ENCODE results near the gene CALHM3. TPM values are rescaled to one million over a fixed set of nuclear protein-coding genes. Genes with fewer than 3 reads are reported as not detected.

The CALHM3 gene, protein sequence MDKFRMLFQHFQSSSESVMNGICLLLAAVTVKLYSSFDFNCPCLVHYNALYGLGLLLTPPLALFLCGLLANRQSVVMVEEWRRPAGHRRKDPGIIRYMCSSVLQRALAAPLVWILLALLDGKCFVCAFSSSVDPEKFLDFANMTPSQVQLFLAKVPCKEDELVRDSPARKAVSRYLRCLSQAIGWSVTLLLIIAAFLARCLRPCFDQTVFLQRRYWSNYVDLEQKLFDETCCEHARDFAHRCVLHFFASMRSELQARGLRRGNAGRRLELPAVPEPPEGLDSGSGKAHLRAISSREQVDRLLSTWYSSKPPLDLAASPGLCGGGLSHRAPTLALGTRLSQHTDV
- total RNA-seq (2022; extraction: Qiagen RNA extraction), result 0.22 to 0.50 TPM (median 0.41 TPM) in 5 replicates

DNA sequence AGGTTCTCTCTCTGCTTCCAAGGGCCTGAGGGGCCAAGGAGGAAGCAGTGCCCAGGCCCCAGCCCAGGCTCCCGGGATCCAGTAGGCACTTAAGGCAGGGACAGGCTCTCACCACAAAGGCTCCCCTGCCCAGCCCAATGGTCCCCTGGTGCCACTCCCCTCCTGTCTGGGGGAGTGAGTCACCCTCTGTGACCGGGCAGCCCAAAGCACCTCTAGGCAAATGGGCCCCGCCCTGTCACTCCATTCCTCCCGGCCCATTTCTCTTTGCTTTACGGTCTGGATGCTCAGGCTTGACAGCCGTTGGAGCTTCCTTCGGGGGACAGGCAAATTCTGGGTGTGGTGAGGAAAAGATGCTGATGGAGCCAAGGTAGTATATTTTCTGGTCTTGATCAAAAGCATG is at the start of gene CALHM3:
Gene CALHM3 (minus strand): TSS at position 106 of the 400 bp plus-strand sequence. CDS start 208 bp downstream, outside the sequence.

GRCh38 chr10:103493362-103493915 is 14.4 kb upstream of the CALHM3 start, which contains the start of gene NEURL1:
Gene NEURL1 (plus strand): TSS chr10:103493705. CDS start chr10:103494388, 683 bp downstream.

GRCh38 chr10:103458720-103459119 is 20.3 kb downstream of the CALHM3 start, which contains the start of gene CALHM1:
Gene CALHM1 (minus strand): TSS chr10:103458900. CDS start chr10:103458751, 149 bp downstream.

DNA sequence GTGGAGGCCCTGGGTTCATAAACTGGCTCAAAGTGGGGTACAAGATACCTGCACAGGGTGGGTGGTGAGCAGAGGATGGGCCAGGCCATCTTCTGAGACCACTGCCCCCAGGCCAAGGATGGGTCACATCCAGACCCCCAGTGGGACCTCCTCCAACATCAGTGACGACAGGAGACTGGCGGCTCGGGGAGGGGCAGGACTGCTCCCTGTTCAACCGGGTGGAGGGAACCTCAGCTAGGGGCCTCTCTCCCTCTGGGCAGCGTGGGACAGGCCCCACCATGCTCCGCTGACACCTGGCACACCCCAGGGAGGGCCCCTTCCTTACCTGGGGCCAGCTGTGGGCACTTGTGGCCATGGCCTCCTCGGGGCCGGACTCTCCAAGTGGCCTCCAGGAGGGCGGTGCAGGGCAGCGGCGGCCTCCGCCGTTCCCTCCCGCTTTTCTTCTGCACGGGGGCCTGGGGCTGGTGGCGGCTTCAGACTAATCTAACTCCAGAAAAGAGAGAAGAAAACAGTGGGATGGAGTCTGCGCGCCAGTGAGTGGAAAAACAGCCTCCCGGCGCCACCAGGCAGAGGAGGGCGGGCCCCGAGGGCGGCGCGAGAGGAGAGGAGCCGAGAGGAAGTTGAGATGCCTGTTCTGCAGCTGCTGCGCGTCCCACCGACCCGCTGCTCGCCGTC is 27.1 kb downstream of the CALHM3 start, which contains the start of gene CALHM2:
Gene CALHM2 (minus strand): TSS at position 540 of the 675 bp plus-strand sequence. CDS start 2,429 bp downstream, outside the sequence.

Other genes with a start within 250 kb of the CALHM3 start
- gene RPEL1, start 233.4 kb downstream of the CALHM3 start, total RNA-seq (2022; extraction: Qiagen RNA extraction), result 0.06 TPM in 1 of 5 replicates, not detected in the others
- gene INA, start 202.1 kb downstream of the CALHM3 start, total RNA-seq (2022; extraction: Qiagen RNA extraction), result 19.1 to 24.4 TPM (median 19.5 TPM) in 5 replicates
- 10.1 to 12.0 TPM (median 10.7 TPM) in 5 replicates for gene PCGF6, start 128.1 kb downstream of the CALHM3 start, total RNA-seq (2022; extraction: Qiagen RNA extraction)
- gene TAF5, start 111.3 kb downstream of the CALHM3 start, total RNA-seq (2022; extraction: Qiagen RNA extraction), result 2.2 to 3.1 TPM (median 2.9 TPM) in 5 replicates
- gene ATP5MK, start 82.8 kb downstream of the CALHM3 start, total RNA-seq (2022; extraction: Qiagen RNA extraction), result 486 to 546 TPM (median 505 TPM) in 5 replicates
- gene PDCD11, start 82.6 kb downstream of the CALHM3 start, total RNA-seq (2022; extraction: Qiagen RNA extraction), result 37.3 to 43.9 TPM (median 38.5 TPM) in 5 replicates
- 4.2 to 5.2 TPM (median 5.1 TPM) in 5 replicates for gene CALHM2, start 26.9 kb downstream of the CALHM3 start, total RNA-seq (2022; extraction: Qiagen RNA extraction)
- not detected in 5 replicates for gene CALHM1, start 20.3 kb downstream of the CALHM3 start, total RNA-seq (2022; extraction: Qiagen RNA extraction)
- gene NEURL1, start 14.5 kb upstream of the CALHM3 start, total RNA-seq (2022; extraction: Qiagen RNA extraction), result 0.40 to 0.97 TPM (median 0.70 TPM) in 5 replicates